Glomerular endothelial cell (primary cell): ENCODE measurements around the gene DYSF. TPM values are rescaled to one million over a fixed set of nuclear protein-coding genes. Genes with fewer than 3 reads are reported as not detected.

Experiments
- total RNA-seq: library from RNA; depleted of rRNA; stranded (reverse); fragments of >200 nt; gene quantifications from 2 replicates; pipeline ENCODE4 v1.2.3, GENCODE V29; 2015

The DYSF gene
- total RNA-seq, 1 donor from 2014 or later = 300 TPM

Other genes with a start within 250 kb of the DYSF start
- 0.47 and 0.87 TPM in 2 replicates for gene PAIP2B, start 226.5 kb upstream of the DYSF start, total RNA-seq
- gene ZNF638, start 121.8 kb upstream of the DYSF start, total RNA-seq = 60.1 and 96.7 TPM in 2 replicates